ENCODE data around the gene SEMA3G.
A peak's percentile ranks its signal among the peaks of the same experiment; 100 is the strongest.

SEMA3G gene

GRCh38 chr3:52487050-52487787 lies 42.3 kb upstream of the SEMA3G start:
- no peak for DNase-seq (ENCODE audit: insufficient read length)
- FAIRE-seq, result no peak
- TF ChIP-seq TAF1 (IDR thresholded peaks at IDR 0.05; ENCODE audit: borderline replicate concordance, low read depth, low read length) (no peak), POLR2A (IDR thresholded peaks at IDR 0.05; ENCODE audit: low read depth, low read length) (no peak; the same call in 1 of the 2 replicates), POLR2AphosphoS5 (IDR thresholded peaks at IDR 0.05; ENCODE audit: low read depth, low read length) (no peak; the same call in 1 of the 2 replicates)

GRCh38 chr3:52484680-52485461 lies 40.0 kb upstream of the SEMA3G start:
- no peak for DNase-seq (ENCODE audit: insufficient read length)
- no peak for TF ChIP-seq POLR2A (IDR thresholded peaks at IDR 0.05; ENCODE audit: low read depth, low read length)
- no peak for FAIRE-seq

DNA sequence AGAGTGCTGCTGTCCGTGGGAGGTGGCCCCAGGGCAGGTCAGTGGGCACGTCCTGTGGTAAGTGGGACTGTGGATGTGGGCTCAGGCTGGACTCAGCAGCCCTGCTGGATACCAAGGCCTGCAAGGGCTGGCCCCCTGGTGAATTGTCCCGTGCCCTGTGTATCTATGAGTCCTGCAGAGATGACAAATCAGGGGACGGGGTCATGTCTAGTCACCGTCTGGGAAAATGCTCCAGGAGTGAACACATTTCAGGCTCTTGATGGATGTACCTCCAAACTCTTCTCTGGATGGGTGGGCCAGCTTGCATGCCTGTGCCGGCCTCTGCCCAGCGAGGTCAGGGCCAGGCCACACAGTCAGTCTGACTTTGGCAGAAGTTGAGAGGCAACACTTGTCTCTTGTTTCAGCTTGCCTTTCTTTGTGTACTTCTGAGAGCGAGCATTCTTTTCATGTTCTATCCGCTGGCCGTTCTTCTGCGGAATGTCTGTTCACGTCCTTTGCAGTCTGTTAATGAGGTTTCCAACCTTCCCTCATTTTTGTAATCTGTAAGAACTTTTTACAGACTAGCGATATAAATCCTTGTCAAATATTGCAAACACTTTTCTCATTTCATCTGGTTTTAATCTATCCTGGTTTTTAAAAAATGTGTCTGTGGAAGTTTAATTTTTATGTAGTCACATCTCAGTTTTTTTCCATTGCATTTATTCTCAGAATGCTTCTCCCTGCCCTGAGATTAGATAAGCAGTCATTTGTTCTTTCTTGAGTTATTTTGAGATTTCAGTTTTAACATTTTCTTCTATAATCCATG lies 38.9 kb upstream of the SEMA3G start:
- FAIRE-seq, result no peak
- no peak for DNase-seq (ENCODE audit: insufficient read length)
- TF ChIP-seq POLR2A (IDR thresholded peaks at IDR 0.05; ENCODE audit: low read depth, low read length) (no peak), POLR2AphosphoS5 (IDR thresholded peaks at IDR 0.05; ENCODE audit: low read depth, low read length) (no peak), TAF1 (IDR thresholded peaks at IDR 0.05; ENCODE audit: borderline replicate concordance, low read depth, low read length) (no peak)

DNA sequence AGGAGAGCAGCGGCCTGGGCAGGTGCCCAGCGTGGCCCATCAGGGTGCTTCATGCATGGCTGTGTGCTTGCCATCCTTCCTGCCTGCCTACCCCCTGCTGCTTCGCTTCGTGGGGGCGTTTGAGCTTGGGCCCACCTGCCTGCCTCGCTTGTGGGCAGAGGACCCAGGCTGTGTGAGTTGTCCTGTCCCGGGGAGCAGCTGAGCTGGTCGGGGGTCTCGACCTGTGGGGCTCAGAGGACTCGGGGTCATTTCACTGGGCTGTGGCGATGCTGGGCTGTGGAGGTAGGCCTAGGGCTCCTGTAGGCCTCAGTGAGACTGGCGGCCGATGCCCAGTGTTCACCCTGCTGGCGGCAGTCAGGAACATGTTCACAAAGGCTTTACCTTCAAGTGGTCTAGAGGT lies 38.2 kb upstream of the SEMA3G start:
- no peak for DNase-seq (ENCODE audit: insufficient read length)

DNA sequence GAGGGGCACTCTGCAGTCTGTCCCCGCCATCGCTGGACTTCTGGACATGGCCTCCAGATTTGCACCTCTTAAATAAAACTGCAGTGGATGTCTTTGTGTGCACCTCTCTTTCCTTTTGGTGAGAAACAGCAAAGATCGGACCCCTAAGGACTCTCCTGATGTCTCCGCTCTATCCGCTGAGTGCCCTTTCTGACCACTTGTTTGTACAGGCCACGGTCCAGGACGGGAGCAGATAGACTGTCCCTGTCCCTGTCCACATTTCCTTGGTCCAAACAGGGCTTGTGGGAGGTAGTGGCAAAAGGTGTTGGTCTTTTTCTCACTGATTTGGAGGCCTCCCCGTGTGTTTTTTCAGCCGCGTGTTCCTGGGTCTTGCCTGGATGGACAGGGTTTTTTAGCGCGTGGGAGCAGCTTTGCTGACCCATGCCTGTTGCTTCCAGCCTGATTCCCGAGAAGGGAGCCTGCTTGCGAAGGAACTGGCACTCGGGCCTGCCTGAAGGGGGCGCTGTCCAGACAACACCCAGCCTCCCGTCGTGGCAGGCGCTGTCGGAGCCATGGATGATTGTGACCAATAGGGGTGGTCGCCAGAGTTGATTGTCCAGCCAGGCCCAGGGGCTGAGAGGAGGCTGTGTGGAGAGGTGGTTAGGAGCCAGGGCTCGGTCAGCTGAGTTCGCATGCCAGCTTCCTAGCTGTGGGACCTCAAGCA lies 37.1 kb upstream of the SEMA3G start:
- TF ChIP-seq POLR2A (IDR thresholded peaks at IDR 0.05; ENCODE audit: low read depth, low read length), result no peak
- no peak for TF ChIP-seq TAF1 (IDR thresholded peaks at IDR 0.05; ENCODE audit: borderline replicate concordance, low read depth, low read length)
- TF ChIP-seq POLR2AphosphoS5 (IDR thresholded peaks at IDR 0.05; ENCODE audit: low read depth, low read length), result no peak; the same call in 1 of the 2 replicates
- DNase-seq (ENCODE audit: insufficient read length) (no peak), FAIRE-seq (no peak)

More for the DNA sequence above, 38.2 kb upstream of the SEMA3G start:
- no peak for FAIRE-seq
- TF ChIP-seq TAF1 (IDR thresholded peaks at IDR 0.05; ENCODE audit: borderline replicate concordance, low read depth, low read length), result no peak
- TF ChIP-seq POLR2AphosphoS5 (IDR thresholded peaks at IDR 0.05; ENCODE audit: low read depth, low read length), result peak; percentile 47; the same call in 1 of the 2 replicates
- TF ChIP-seq POLR2A (IDR thresholded peaks at IDR 0.05; ENCODE audit: low read depth, low read length), result 0 out of 2 replicates have a peak, but pooled peaks have one; percentile 33

DNA sequence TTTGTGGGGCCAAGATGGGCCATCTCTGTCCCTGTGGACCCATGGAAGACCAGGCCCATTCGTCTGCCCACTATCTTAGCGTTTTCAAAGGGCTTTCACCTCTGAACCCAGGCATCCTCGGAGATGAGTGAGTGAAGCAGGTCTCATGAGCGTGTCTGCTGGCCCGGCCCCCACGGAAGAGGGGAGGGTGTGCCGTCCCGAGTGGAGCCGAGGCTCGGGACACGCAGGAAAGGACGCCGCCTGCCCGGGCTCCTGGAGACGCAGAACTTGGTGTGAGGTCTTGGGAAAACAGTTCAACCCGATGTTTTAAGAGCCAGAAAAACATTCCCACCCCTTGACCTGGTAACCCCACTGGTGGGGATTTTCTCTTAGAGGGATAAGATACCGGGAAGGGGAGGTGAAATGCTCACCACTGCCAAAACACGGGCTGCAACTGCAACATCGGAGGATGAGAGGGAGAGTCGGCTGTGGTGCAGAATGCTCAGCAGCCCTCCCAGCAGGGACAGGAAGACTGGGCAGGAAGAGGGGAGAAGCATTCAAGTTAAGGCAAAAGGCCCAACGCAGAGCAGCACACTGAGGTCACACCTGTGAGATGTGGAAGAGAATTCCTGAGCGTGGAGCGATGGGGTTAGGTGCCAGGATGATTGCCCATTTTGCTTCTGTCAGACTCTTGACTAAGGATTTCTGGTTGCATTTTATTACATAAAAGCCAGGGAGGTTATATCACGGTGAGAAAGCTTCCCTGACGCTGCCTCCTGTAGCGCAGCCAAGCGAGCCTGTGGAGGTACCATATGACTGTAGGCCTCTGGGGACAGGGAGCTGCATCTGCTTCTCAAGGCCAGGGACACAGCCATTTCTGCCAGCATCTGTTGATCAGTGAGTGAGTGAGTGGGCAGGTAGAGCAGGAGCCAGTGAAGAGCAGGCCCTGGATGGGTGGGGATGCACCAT lies 36.1 kb upstream of the SEMA3G start:
- FAIRE-seq, result no peak

DNA sequence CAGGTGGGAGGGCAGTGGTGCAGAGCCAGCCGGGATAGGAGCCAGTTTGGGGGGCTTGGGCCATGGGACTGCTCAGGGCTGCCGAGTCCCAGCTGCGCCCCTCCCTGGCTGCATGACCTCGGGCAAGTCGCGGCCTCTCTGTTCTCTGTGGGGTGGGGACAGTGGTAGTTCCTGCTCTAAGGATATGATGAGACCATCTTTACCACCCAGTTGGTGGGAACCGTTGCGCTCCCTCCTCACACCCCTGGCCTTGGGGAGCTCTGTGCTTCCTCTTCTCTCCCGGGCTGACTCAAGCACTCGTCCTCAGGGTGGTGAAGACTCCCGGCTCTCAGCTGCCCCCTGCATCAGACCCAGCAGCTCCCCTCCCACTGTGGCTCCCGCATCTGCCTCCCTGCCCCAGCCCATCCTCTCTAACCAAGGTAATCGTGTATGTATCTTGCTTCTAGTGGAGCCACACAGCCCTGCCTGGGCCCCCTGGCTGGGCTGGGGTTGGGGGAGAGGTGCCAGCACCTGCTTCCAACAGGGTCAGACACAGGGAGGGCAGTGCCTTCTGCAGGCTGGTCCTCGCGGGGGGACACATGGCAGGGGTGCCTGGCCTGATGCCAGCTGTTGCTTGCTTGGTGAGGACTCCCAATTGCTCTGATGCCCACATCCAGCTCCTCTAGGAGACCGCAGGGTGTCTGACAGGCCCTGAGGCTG lies 35.1 kb upstream of the SEMA3G start:
- FAIRE-seq (no peak), DNase-seq (ENCODE audit: insufficient read length) (no peak)
- no peak for TF ChIP-seq POLR2A (IDR thresholded peaks at IDR 0.05; ENCODE audit: low read depth, low read length)
- TF ChIP-seq TAF1 (IDR thresholded peaks at IDR 0.05; ENCODE audit: borderline replicate concordance, low read depth, low read length), result no peak
- TF ChIP-seq POLR2AphosphoS5 (IDR thresholded peaks at IDR 0.05; ENCODE audit: low read depth, low read length), result no peak

More for the DNA sequence above, 36.1 kb upstream of the SEMA3G start:
- TF ChIP-seq TAF1 (IDR thresholded peaks at IDR 0.05; ENCODE audit: borderline replicate concordance, low read depth, low read length) (no peak), POLR2A (IDR thresholded peaks at IDR 0.05; ENCODE audit: low read depth, low read length) (no peak), POLR2AphosphoS5 (IDR thresholded peaks at IDR 0.05; ENCODE audit: low read depth, low read length) (no peak)
- no peak for DNase-seq (ENCODE audit: insufficient read length)

GRCh38 chr3:52479037-52479876 lies 34.4 kb upstream of the SEMA3G start:
- TF ChIP-seq POLR2A (IDR thresholded peaks at IDR 0.05; ENCODE audit: low read depth, low read length) (no peak; the same call in 1 of the 2 replicates), TAF1 (IDR thresholded peaks at IDR 0.05; ENCODE audit: borderline replicate concordance, low read depth, low read length) (no peak), POLR2AphosphoS5 (IDR thresholded peaks at IDR 0.05; ENCODE audit: low read depth, low read length) (no peak)
- FAIRE-seq (no peak), DNase-seq (ENCODE audit: insufficient read length) (no peak)

DNA sequence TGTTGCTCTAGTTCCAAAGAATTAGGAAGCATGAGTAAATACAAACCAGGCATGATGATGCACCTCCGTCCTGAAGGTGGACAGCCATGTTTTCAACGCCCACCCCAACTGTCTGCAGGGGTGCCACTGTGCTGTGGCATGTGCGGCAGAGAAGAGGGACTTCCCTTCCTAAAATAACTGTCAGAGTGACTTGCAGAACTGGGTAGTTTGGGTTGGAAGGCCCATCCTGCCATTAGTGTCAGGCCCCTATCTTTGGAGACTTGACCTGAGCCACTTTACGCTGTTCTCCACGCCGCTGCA lies 32.8 kb upstream of the SEMA3G start:
- FAIRE-seq, result no peak
- TF ChIP-seq TAF1 (IDR thresholded peaks at IDR 0.05; ENCODE audit: borderline replicate concordance, low read depth, low read length) (no peak), POLR2A (IDR thresholded peaks at IDR 0.05; ENCODE audit: low read depth, low read length) (no peak), POLR2AphosphoS5 (IDR thresholded peaks at IDR 0.05; ENCODE audit: low read depth, low read length) (no peak)

More for the DNA sequence above, 32.8 kb upstream of the SEMA3G start:
- DNase-seq (ENCODE audit: insufficient read length), result no peak
